HepG2 (cell line): ENCODE measurements around the gene ITGB7. TPM values are rescaled to one million over a fixed set of nuclear protein-coding genes. Genes with fewer than 3 reads are reported as not detected.
A peak's percentile ranks its signal among the peaks of the same experiment; 100 is the strongest.

Source experiments
- ARHGAP35 ChIP-seq: sonication (generic); formaldehyde crosslinking; IDR thresholded peaks from 2 replicates; pipeline ENCODE4 v1.9.0; 2022; ENCODE audit warnings: mild to moderate bottlenecking, inconsistent platforms, moderate library complexity, missing genetic modification reagents, borderline replicate concordance
- BORCS8-MEF2B ChIP-seq: sonication (generic); formaldehyde crosslinking; IDR thresholded peaks from 2 replicates; pipeline ENCODE4 v1.8.0; 2022; ENCODE audit warnings: mild to moderate bottlenecking, missing genetic modification reagents
- DMAP1 ChIP-seq: IDR thresholded peaks from 2 replicates; pipeline ENCODE4 v1.6.1; 2016
- HNRNPL ChIP-seq: fragments of 200-400 bp; formaldehyde crosslinking; IDR thresholded peaks from 2 replicates; pipeline ENCODE4 v1.6.1; 2017; ENCODE audit warnings: mild to moderate bottlenecking, low read depth, low read length
- ISL2 ChIP-seq: sonication (generic); formaldehyde crosslinking; IDR thresholded peaks from 2 replicates; pipeline ENCODE4 v1.5.0; 2020; ENCODE audit warnings: missing genetic modification reagents
- MAF1 ChIP-seq: sonication (generic); formaldehyde crosslinking; IDR thresholded peaks from 2 replicates; pipeline ENCODE4 v1.5.0; 2020; ENCODE audit warnings: missing genetic modification reagents, borderline replicate concordance
- MAZ ChIP-seq, 2 experiments: sonication (generic) in 1 of 2; formaldehyde crosslinking in 1 of 2; IDR thresholded peaks; 2 replicates each; pipeline versions ENCODE4 v1.5.0 to v1.6.1; 2012 to 2020; ENCODE audit warnings: low read depth in 2 of 2, mild to moderate bottlenecking in 2 of 2, borderline replicate concordance in 1 of 2, improper control_type of control experiment in 1 of 2, low read length in 1 of 2, missing genetic modification reagents in 1 of 2, moderate library complexity in 1 of 2
- RARG ChIP-seq: sonication (generic); formaldehyde crosslinking; IDR thresholded peaks from 2 replicates; pipeline ENCODE4 v1.4.0; 2020; ENCODE audit warnings: low read depth, mild to moderate bottlenecking, missing genetic modification reagents
- SRSF1 ChIP-seq: fragments of 200-400 bp; formaldehyde crosslinking; optimal IDR thresholded peaks from 2 replicates; pipeline ENCODE3; 2017; ENCODE audit warnings: mild to moderate bottlenecking, low read depth, low read length, moderate library complexity
- YY1 ChIP-seq: IDR thresholded peaks from 2 replicates; pipeline ENCODE4 v1.6.1; 2011; ENCODE audit warnings: low read length, low read depth, moderate library complexity, mild to moderate bottlenecking; ENCODE audit not compliant: insufficient read depth, insufficient replicate concordance
- ZFX ChIP-seq: sonication (generic); formaldehyde crosslinking; IDR thresholded peaks from 2 replicates; pipeline ENCODE4 v1.4.0; 2020; ENCODE audit warnings: mild to moderate bottlenecking, low read depth, missing genetic modification reagents, moderate library complexity
- ZMYM4 ChIP-seq: sonication (generic); formaldehyde crosslinking; IDR thresholded peaks from 2 replicates; pipeline ENCODE4 v1.8.1; 2023; ENCODE audit warnings: mild to moderate bottlenecking, missing genetic modification reagents
- ZNF253 ChIP-seq: sonication (generic); formaldehyde crosslinking; IDR thresholded peaks from 2 replicates; pipeline ENCODE4 v1.8.0; 2022; ENCODE audit warnings: mild to moderate bottlenecking, missing genetic modification reagents, borderline replicate concordance
- ZNF317 ChIP-seq: sonication (generic); formaldehyde crosslinking; IDR thresholded peaks from 2 replicates; pipeline ENCODE4 v1.5.0; 2020; ENCODE audit warnings: mild to moderate bottlenecking, missing genetic modification reagents
- ZNF564 ChIP-seq: sonication (generic); formaldehyde crosslinking; IDR thresholded peaks from 2 replicates; pipeline ENCODE4 v1.8.1; 2023; ENCODE audit warnings: mild to moderate bottlenecking, missing genetic modification reagents
- ZNF607 ChIP-seq: sonication (generic); formaldehyde crosslinking; IDR thresholded peaks from 2 replicates; pipeline ENCODE4 v1.5.1; 2020; ENCODE audit warnings: missing genetic modification reagents, mild to moderate bottlenecking, borderline replicate concordance
- ZSCAN25 ChIP-seq: sonication (generic); formaldehyde crosslinking; IDR thresholded peaks from 2 replicates; pipeline ENCODE4 v1.8.0; 2022; ENCODE audit warnings: mild to moderate bottlenecking, missing genetic modification reagents
- polyA plus RNA-seq, 8 experiments: library from polyadenylated mRNA; depleted of rRNA in 3 of 8; stranded (reverse) in 7 of 8; unstranded in 1 of 8; fragments of >200 nt; fragmentation: Illumina TruSeq in 4 of 8; extraction: Trizol in 4 of 8; gene quantifications; 2 replicates each; pipeline versions ENCODE4 v1.2.1 to v1.2.3, GENCODE V29; 2011 to 2016; ENCODE audit warnings: low read depth in 4 of 8, missing spikeins in 1 of 8, mixed read lengths in 1 of 8; ENCODE audit not compliant: insufficient read depth in 1 of 8
- total RNA-seq, 5 experiments: library from RNA; depleted of rRNA; stranded (reverse); fragments of >200 nt; fragmentation: Illumina TruSeq; extraction: Trizol; gene quantifications; 2 replicates each; pipeline ENCODE4 v1.2.3, GENCODE V29; 2016; ENCODE audit warnings: low read depth in 1 of 5
- TF ChIP-seq, protein P1 (sequence below): sonication (generic); formaldehyde crosslinking; conservative IDR thresholded peaks from 2 replicates; pipeline ENCODE4 v1.5.0; 2020; ENCODE audit warnings: missing genetic modification reagents
- TF ChIP-seq, protein P2 (sequence below): sonication (generic); formaldehyde crosslinking; IDR thresholded peaks from 2 replicates; pipeline ENCODE4 v1.8.0; 2022; ENCODE audit warnings: missing genetic modification reagents, mild to moderate bottlenecking, moderate library complexity, borderline replicate concordance
- TF ChIP-seq, protein P3 (sequence below): IDR thresholded peaks from 2 replicates; pipeline ENCODE4 v1.6.1; 2018; ENCODE audit warnings: missing genetic modification reagents, mild to moderate bottlenecking, missing compliant biosample characterization
- TF ChIP-seq, protein P4 (sequence below): sonication (generic); formaldehyde crosslinking; IDR thresholded peaks from 2 replicates; pipeline ENCODE4 v1.8.0; 2022; ENCODE audit warnings: missing genetic modification reagents, mild to moderate bottlenecking, inconsistent platforms, borderline replicate concordance

Gene ITGB7
- total and polyA plus RNA-seq, 2 of the 13 experiments (the other 11 are each of a cell fraction or from before 2014, with no cell fraction given): 0.16 to 0.18 TPM

DNA sequence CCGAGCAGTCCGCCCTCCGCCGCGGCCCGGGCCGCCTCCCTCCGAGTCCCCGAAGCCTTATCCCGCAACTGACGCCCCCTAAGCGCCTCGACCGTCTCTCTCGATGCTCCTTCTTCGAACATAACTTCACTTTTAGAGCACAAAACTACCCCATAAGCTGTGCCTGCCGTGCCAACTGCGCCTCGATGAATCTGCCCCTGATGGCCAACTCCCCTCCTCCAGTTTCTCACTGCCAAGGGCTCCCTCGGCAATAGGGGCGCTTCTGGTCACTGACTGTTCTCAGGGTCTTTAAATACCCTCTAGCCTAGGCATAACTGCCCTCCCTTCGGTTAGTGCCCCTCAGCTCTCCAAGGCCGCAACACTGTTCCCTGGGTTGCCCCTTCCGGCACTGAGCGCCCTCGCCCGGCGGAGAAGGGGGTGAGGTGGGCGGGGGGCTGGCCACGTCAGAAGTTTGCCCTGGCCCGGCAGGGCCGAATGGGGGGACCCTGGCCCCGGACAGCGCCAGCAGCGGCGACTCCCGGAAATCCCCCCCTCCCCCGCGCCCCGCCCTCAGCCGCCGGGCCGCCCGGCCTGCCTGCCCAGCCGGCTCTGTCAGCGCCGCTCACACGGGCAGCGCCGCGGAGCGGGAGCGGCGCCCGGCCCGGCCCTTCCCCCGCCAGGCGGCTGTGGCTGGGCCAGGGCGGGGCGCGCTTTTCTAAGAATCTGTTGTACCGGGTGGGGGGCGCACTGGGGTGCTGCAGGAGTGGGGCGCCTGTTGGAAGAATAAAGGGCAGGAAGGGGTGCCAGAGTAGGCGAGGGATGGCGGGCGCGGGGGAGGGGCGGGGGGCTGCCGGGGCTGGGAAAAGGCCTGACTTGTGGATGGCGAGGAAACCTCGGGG lies 14.4 kb upstream of the ITGB7 start (continued):
- TF ChIP-seq MAZ (IDR thresholded peaks at IDR 0.05; ENCODE audit: borderline replicate concordance, low read depth, low read length) (peak; percentile 61), MAZ (CRISPR knock-in tag; IDR thresholded peaks at IDR 0.05; ENCODE audit: low read depth) (peak; percentile 19), MAF1 (peak; percentile 51; the same call in 1 of the 2 replicates), ARHGAP35 (CRISPR knock-in tag) (peak; percentile 21; the same call in 1 of the 2 replicates), ZNF564 (0 out of 2 replicates have a peak, but pooled peaks have one; percentile 5), ZNF317 (CRISPR knock-in tag) (peak; percentile 73; the same call in 1 of the 2 replicates), YY1 (peak; percentile 55), ZFX (peak; percentile 82), ZNF253 (CRISPR knock-in tag) (no peak), ISL2 (CRISPR knock-in tag) (0 out of 2 replicates have a peak, but pooled peaks have one; percentile 25), RARG (CRISPR knock-in tag) (no peak), ZMYM4 (CRISPR knock-in tag) (peak; percentile 53; the same call in 1 of the 2 replicates), ZSCAN25 (peak; percentile 70; the same call in 1 of the 2 replicates), ZNF607 (CRISPR knock-in tag) (peak; percentile 35; the same call in 1 of the 2 replicates), DMAP1 (peak; percentile 49; the same call in 1 of the 2 replicates), HNRNPL (peak; percentile 95), BORCS8-MEF2B (CRISPR knock-in tag) (peak; percentile 37; the same call in 1 of the 2 replicates), SRSF1 (peak; percentile 35)
- TF ChIP-seq, protein P1, sequence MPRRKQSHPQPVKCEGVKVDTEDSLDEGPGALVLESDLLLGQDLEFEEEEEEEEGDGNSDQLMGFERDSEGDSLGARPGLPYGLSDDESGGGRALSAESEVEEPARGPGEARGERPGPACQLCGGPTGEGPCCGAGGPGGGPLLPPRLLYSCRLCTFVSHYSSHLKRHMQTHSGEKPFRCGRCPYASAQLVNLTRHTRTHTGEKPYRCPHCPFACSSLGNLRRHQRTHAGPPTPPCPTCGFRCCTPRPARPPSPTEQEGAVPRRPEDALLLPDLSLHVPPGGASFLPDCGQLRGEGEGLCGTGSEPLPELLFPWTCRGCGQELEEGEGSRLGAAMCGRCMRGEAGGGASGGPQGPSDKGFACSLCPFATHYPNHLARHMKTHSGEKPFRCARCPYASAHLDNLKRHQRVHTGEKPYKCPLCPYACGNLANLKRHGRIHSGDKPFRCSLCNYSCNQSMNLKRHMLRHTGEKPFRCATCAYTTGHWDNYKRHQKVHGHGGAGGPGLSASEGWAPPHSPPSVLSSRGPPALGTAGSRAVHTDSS (CRISPR knock-in tag): no peak
- TF ChIP-seq, protein P2, sequence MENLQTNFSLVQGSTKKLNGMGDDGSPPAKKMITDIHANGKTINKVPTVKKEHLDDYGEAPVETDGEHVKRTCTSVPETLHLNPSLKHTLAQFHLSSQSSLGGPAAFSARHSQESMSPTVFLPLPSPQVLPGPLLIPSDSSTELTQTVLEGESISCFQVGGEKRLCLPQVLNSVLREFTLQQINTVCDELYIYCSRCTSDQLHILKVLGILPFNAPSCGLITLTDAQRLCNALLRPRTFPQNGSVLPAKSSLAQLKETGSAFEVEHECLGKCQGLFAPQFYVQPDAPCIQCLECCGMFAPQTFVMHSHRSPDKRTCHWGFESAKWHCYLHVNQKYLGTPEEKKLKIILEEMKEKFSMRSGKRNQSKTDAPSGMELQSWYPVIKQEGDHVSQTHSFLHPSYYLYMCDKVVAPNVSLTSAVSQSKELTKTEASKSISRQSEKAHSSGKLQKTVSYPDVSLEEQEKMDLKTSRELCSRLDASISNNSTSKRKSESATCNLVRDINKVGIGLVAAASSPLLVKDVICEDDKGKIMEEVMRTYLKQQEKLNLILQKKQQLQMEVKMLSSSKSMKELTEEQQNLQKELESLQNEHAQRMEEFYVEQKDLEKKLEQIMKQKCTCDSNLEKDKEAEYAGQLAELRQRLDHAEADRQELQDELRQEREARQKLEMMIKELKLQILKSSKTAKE (CRISPR knock-in tag): peak; percentile 36; the same call in 1 of the 2 replicates
- TF ChIP-seq, protein P3, sequence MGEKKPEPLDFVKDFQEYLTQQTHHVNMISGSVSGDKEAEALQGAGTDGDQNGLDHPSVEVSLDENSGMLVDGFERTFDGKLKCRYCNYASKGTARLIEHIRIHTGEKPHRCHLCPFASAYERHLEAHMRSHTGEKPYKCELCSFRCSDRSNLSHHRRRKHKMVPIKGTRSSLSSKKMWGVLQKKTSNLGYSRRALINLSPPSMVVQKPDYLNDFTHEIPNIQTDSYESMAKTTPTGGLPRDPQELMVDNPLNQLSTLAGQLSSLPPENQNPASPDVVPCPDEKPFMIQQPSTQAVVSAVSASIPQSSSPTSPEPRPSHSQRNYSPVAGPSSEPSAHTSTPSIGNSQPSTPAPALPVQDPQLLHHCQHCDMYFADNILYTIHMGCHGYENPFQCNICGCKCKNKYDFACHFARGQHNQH (CRISPR knock-in tag): 0 out of 2 replicates have a peak, but pooled peaks have one; percentile 6
- TF ChIP-seq, protein P4, sequence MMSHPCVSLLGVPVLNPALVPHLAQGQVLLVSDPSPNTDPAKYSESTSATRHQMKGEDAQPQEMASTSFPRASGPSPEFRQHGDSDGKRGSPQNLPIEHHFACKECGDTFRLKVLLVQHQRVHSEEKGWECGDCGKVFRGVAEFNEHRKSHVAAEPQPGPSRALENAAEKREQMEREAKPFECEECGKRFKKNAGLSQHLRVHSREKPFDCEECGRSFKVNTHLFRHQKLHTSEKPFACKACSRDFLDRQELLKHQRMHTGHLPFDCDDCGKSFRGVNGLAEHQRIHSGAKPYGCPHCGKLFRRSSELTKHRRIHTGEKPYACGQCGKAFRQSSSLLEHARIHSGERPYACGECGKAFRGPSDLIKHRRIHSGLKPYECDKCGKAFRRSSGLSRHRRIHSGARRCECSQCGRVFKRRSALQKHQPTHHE (CRISPR knock-in tag): 0 out of 2 replicates have a peak, but pooled peaks have one; percentile 56
